ENCODE results near the gene MSANTD4.

MSANTD4 gene

DNA sequence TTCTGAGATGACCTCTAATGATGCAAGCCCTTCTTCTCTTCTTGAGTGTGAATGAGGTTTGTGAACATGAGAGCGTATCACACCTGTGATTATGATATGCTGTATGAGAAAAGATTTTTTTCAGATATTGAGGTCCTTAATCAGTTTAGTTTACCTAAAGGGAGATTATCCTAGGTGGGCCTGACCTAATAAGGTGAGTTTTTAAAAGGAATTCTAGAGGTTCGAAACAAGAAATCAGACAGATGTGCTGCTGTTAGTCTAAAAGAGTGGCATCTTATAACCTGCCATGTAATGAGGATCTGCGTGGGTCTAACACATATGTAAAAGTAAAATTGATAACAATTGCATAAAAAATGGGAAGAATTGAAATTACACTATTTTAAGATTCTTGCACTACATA is 33.8 kb downstream of the MSANTD4 start:
- ATAC-seq (replicated peaks), result no peak
- no peaks in the 10 kb centered on the region for H3K4me1 Mint-ChIP-seq
- H3K27ac Mint-ChIP-seq, result no peak overlapping the region

DNA sequence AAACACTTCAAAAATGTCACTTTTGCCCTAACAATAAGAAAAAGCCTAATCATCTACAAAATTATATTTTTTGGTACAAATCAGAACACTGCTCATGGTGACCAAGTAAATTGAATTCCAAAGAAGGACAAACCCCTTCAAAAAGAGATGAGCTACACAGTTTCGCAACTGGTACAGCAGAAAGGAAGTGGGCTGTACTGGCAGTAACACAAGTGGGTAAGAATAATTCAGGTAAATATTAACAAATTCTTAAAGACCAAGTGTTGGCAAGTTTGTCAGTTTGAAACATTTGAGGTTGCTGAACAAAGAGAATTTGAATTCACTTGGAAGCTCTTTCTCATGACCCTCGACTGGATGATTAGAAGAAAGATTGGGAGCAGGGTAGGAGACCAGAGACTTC is 35.5 kb downstream of the MSANTD4 start:
- Mint-ChIP-seq H3K4me1 (no peaks in the 10 kb centered on the region), H3K9me3 (peaks cover 2 to 4% of the 10 kb centered on the region in 2 donors), H3K27me3 (no peaks in the 10 kb centered on the region), H3K27ac (no peak overlapping the region), H3K4me3 (no peak overlapping the region), H3K36me3 (peaks cover 0 to 4% of the 10 kb centered on the region in 2 donors)
- DNase-seq (no peak), ATAC-seq (replicated peaks) (no peak)

More for the DNA sequence above, 33.8 kb downstream of the MSANTD4 start:
- Mint-ChIP-seq H3K36me3 (peaks cover 8 to 9% of the 10 kb centered on the region in 2 donors), H3K27me3 (no peaks in the 10 kb centered on the region), H3K4me3 (no peak overlapping the region), H3K9me3 (peaks cover 4 to 9% of the 10 kb centered on the region in 2 donors)
- DNase-seq, result no peak

DNA sequence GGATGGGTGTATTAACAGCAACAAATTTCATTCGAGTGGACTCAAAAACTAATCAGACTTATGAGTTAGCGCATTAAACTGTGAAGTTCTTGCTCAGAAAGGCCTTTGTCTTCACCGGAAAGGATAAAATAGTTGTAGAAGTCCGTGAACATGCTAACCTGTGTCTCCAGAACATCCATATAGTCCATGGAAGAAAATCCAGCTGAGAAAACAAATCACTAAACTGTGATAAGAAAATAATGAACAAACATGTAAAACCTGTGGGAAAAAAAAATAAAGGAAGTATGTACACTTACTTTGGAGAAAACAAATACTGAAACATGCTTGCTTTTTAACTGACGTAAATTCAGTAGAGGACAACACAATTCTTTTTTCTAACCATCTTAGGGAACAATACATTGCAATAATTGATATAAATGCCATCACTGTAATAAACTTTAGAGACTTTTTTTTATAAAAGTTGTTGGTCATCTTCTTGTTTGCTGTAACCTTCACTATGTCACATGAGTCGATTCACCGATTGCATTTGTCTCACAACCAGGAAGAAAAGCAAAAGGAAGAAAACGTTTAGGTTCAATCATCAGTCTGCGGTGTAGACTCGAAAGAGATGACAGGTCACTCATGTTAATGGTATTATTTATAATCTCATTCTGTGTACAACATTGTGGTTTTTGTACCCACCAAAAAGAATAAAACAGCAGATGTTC is 41.9 kb downstream of the MSANTD4 start:
- Mint-ChIP-seq H3K4me1 (no peaks in the 10 kb centered on the region), H3K27me3 (no peaks in the 10 kb centered on the region), H3K9me3 (peaks cover 0 to 2% of the 10 kb centered on the region in 2 donors), H3K27ac (no peak overlapping the region), H3K36me3 (no peaks in the 10 kb centered on the region), H3K4me3 (no peak overlapping the region)
- DNase-seq, result no peak
- ATAC-seq (replicated peaks), result no peak

DNA sequence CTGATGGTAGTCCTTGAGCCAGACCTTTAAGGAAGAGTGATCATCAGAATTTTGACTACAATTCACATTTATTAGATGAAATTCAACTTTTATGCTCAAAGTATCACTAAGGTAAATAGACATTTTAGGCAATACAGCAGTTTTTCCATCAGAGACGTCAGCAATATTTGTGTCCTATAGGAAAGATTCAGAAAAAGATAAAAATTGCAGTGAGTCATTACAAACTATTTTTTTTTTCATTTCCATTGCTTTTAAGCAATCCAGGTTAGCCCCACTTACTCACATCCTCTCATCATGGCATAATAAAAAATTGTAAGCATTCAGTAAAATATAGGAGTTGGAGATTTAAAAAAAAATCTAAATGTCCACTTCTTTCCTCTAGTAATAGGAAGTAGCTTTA is 46.9 kb downstream of the MSANTD4 start:
- DNase-seq (no peak), ATAC-seq (replicated peaks) (no peak)
- no peaks in the 10 kb centered on the region for H3K36me3 Mint-ChIP-seq
- H3K4me1 Mint-ChIP-seq, result no peaks in the 10 kb centered on the region
- no peak overlapping the region for H3K4me3 Mint-ChIP-seq
- H3K27me3 Mint-ChIP-seq, result no peaks in the 10 kb centered on the region
- H3K27ac Mint-ChIP-seq, result no peak overlapping the region
- no peaks in the 10 kb centered on the region for H3K9me3 Mint-ChIP-seq

DNA sequence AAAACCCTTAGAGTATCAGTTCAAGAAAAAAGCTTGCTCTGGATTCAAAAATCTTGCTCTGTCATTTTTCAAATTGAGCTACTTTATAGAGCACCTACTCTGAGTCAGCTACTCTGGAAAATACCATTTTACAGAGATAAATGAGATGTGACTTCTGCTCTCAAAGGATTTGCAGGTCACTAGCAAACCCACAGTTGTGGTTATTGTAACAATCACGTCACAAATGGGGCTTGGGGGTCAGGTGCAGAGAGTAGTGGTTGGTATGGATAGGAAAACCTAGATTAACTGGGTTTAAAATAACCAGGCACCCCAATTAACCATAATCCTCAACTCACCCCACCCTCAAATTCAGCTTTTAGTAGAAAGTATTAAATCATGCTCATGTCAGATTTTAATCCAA is 52.3 kb downstream of the MSANTD4 start:
- Mint-ChIP-seq H3K4me3 (no peak overlapping the region), H3K27me3 (no peaks in the 10 kb centered on the region), H3K27ac (no peak overlapping the region), H3K36me3 (no peaks in the 10 kb centered on the region), H3K9me3 (no peaks in the 10 kb centered on the region), H3K4me1 (no peaks in the 10 kb centered on the region)
- no peak for ATAC-seq (replicated peaks)
- no peak for DNase-seq

DNA sequence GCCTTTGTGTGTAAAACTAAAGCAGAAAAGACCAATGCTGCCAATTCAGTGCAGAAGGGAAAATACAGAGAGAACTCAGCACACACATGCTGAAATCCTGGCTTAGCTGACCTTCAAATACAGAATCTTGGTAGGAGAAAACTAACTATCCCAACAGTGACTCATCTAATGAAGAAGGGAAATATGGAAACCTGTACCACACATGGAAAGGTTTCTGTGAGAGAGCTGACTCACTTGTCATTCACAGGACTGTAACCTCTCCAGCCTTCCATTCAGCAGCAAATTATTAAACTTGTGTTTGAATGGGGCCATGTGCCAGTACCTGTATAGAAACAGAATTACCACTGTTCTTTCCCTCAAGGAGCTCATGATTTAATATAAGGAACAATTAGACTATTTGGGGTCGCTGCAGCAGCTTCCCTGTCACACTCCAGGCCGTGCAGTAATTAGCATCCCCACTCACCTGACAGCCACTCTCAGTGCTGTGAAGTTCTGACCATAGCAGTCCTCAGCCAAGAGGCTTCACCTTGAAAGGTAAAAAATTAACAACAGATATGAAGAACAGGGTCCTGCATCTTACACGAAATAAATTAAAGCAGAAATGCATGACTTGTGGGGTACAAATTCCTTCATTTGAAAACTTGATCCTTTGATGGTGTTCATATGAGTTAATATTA is 53.9 kb downstream of the MSANTD4 start:
- no peak for DNase-seq
- H3K9me3 Mint-ChIP-seq, result no peaks in the 10 kb centered on the region
- no peak overlapping the region for H3K27ac Mint-ChIP-seq
- ATAC-seq (replicated peaks), result no peak
- H3K27me3 Mint-ChIP-seq, result no peaks in the 10 kb centered on the region
- no peaks in the 10 kb centered on the region for H3K36me3 Mint-ChIP-seq
- H3K4me1 Mint-ChIP-seq, result no peaks in the 10 kb centered on the region
- no peak overlapping the region for H3K4me3 Mint-ChIP-seq

DNA sequence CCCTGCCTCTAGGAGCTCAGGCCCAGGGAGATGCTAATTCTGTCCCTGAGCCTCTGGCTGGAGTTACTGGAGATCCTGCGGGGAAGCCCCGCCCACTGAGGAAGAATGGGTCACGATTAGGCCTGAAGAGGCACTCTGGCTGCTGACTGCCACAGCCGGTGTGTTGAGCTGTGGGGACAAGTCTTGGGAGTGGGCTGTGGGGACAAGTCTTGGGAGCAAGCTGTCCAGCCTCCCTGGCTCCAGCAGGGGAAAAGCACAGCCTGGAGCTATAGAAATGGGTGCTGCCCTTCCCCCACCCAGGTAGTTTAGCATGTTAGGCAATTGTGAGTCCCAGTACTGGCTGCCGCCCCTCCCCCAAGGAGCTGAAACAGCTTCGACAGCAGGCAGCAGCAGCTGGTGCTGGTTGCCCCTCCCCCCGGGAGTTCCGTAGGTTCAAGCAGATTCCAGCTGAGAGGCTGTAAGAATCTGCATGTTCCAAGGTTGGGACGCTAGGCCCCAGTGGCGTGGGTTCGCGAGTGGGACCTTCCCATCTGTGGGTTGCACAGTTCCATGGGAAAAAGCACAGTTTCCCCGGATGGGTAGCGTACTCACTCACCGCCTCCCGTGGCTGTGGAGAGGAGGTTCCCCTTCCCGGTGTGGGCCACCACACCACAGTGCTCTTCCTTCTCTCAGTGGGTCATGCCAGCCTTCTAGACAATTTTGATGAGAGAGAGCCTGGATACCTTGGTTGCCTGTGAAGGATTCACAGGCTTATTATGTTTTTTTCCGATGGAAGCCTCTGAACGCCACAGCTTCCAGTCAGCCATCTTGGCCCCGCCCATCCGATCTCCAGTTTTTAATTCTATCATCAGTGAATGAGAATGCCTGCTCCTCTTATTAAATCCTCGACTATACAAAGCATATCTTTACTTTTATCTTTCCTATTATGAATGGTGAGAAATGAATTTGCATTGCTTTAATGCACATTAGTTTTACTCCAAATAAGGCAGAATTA is 61.5 kb downstream of the MSANTD4 start:
- Mint-ChIP-seq H3K9me3 (peaks cover 11 to 17% of the 10 kb centered on the region in 2 donors), H3K4me1 (no peaks in the 10 kb centered on the region), H3K4me3 (no peak overlapping the region), H3K36me3 (no peaks in the 10 kb centered on the region), H3K27ac (no peak overlapping the region), H3K27me3 (no peaks in the 10 kb centered on the region)
- no peak for ATAC-seq (replicated peaks)
- DNase-seq, result no peak

Data from stimulated activated naive B cell treated with anti-CD40 and anti-IgM and Interleukin-4, amounts not matched to agents 10 μg/mL and 1 μg/mL and 100 μg/mL, for 72 hours (primary cell).